ENCODE data around the gene SSBP2. TPM values are rescaled to one million over a fixed set of nuclear protein-coding genes. Genes with fewer than 3 reads are reported as not detected.

SSBP2 gene
- total RNA-seq, 1 experiment from 2014 or later = 5.2 TPM

DNA sequence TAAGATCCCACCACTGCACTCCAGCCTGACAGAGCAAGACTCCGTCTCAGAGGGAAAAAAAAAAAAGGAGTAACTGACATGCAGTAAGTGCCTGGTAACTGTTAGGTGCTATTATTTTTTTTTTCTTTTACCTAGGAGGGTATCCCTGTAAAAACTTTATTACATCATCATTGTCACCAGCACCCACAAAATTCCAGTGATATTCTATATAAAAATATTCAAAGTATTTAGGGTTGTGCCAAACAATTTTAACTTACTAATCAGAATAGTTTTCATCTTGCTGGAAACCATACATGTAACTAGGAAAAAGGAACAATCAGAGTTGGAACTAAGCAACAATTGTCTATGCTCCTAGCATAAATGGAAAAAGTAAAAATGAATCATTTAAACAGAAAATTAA is 112.4 kb downstream of the SSBP2 start:
- no peak overlapping the region for H2AFZ ChIP-seq (ENCODE audit: low read depth, low read length, poor library complexity, severe bottlenecking)
- CTCF ChIA-PET = no interaction called here
- ATAC-seq (no peak), DNase-seq (ENCODE audit: low read depth, low spot score) (no peak)
- intact Hi-C loops (cut with micrococcal nuclease) = no loop called here
- RAD21 ChIA-PET (ENCODE audit: low non-redundant PET in 1 of 2, low total read pairs in 2 of 2, uncharacterized antibody in 2 of 2, unreplicated experiment in 2 of 2) = no interaction called here
- H3K4me3 ChIP-seq (replicated peaks in 1 of 2; ENCODE audit: low read depth in 1 of 2, low read length in 2 of 2) = no peak overlapping the region
- no TSS peak for BruUV-seq (replicated peaks)
- no peaks in the 10 kb centered on the region for H3K79me2 ChIP-seq (ENCODE audit: insufficient read depth, low read length)
- H3K9ac ChIP-seq (ENCODE audit: low read length) = no peak overlapping the region
- no peaks in the 10 kb centered on the region for H3K9me3 ChIP-seq (ENCODE audit: control insufficient read depth in 1 of 2, insufficient read depth in 1 of 2, low read depth in 1 of 2, low read length in 2 of 2)
- H3K27ac ChIP-seq (ENCODE audit: low read depth, low read length) = no peak overlapping the region
- no peaks in the 10 kb centered on the region for H3K27me3 ChIP-seq (ENCODE audit: insufficient read depth, low read length)
- no peaks in the 10 kb centered on the region for H3K4me1 ChIP-seq (ENCODE audit: control insufficient read depth in 1 of 2, insufficient read depth in 2 of 2, low read length in 2 of 2)
- H3K4me2 ChIP-seq (ENCODE audit: low read length) = no peak overlapping the region
- H3K9me2 ChIP-seq (ENCODE audit: insufficient read depth) = no peaks in the 10 kb centered on the region
- no peaks in the 10 kb centered on the region for H4K20me1 ChIP-seq (ENCODE audit: insufficient read depth)
- H3K36me3 ChIP-seq (ENCODE audit: control insufficient read depth in 1 of 2, insufficient read depth in 2 of 2, low read length in 2 of 2) = no peaks in the 10 kb centered on the region
- POLR2A ChIA-PET = no interaction called here
- TF ChIP-seq SIN3A (IDR thresholded peaks at IDR 0.05; ENCODE audit: low read depth) (no peak), FOSL1 (IDR thresholded peaks at IDR 0.05; ENCODE audit: low read depth) (no peak), EZH2phosphoT487 (IDR thresholded peaks at IDR 0.05; ENCODE audit: borderline replicate concordance) (no peak), SP1 (IDR thresholded peaks at IDR 0.05; ENCODE audit: low read depth) (no peak), YY1 (IDR thresholded peaks at IDR 0.05; ENCODE audit: extremely low read depth, insufficient replicate concordance, low read depth, low read length) (no peak), EZH2 (IDR thresholded peaks at IDR 0.05) (no peak), CEBPB (IDR thresholded peaks at IDR 0.05; ENCODE audit: low read depth) (no peak), CTCF (IDR thresholded peaks at IDR 0.05 in 2 of 3, conservative IDR thresholded peaks at IDR 0.05 in 1 of 3; ENCODE audit: borderline replicate concordance in 1 of 3, insufficient read depth in 1 of 3, low read depth in 2 of 3, low read length in 2 of 3) (no peak), SRF (IDR thresholded peaks at IDR 0.05; ENCODE audit: low read depth) (no peak), POLR2A (IDR thresholded peaks at IDR 0.05; ENCODE audit: borderline replicate concordance, extremely low read depth, insufficient read depth, insufficient read length) (no peak), ELF1 (IDR thresholded peaks at IDR 0.05; ENCODE audit: borderline replicate concordance, low read depth) (no peak), CBX3 (IDR thresholded peaks at IDR 0.05; ENCODE audit: low read depth) (no peak)
- TF ChIP-seq, protein P1, sequence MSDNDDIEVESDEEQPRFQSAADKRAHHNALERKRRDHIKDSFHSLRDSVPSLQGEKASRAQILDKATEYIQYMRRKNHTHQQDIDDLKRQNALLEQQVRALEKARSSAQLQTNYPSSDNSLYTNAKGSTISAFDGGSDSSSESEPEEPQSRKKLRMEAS (IDR thresholded peaks at IDR 0.05) = no peak
- TF ChIP-seq, protein P2, sequence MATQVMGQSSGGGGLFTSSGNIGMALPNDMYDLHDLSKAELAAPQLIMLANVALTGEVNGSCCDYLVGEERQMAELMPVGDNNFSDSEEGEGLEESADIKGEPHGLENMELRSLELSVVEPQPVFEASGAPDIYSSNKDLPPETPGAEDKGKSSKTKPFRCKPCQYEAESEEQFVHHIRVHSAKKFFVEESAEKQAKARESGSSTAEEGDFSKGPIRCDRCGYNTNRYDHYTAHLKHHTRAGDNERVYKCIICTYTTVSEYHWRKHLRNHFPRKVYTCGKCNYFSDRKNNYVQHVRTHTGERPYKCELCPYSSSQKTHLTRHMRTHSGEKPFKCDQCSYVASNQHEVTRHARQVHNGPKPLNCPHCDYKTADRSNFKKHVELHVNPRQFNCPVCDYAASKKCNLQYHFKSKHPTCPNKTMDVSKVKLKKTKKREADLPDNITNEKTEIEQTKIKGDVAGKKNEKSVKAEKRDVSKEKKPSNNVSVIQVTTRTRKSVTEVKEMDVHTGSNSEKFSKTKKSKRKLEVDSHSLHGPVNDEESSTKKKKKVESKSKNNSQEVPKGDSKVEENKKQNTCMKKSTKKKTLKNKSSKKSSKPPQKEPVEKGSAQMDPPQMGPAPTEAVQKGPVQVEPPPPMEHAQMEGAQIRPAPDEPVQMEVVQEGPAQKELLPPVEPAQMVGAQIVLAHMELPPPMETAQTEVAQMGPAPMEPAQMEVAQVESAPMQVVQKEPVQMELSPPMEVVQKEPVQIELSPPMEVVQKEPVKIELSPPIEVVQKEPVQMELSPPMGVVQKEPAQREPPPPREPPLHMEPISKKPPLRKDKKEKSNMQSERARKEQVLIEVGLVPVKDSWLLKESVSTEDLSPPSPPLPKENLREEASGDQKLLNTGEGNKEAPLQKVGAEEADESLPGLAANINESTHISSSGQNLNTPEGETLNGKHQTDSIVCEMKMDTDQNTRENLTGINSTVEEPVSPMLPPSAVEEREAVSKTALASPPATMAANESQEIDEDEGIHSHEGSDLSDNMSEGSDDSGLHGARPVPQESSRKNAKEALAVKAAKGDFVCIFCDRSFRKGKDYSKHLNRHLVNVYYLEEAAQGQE (IDR thresholded peaks at IDR 0.05; ENCODE audit: low read depth) = no peak

Measured in HCT116 (cell line).